OCI-LY7 (cell line): ENCODE measurements around the gene FCGBP. TPM values are rescaled to one million over a fixed set of nuclear protein-coding genes. Genes with fewer than 3 reads are reported as not detected.

Source experiments
- BruUV-seq: library from RNA; stranded (reverse); fragments of 400-500 nt; replicated peaks from 2 replicates; lab custom pipeline; 2021; lab: Mats Ljungman, UMichigan
- CTCF ChIA-PET: fragments of 300-600 bp; sonication (Branson Sonifier 250); formaldehyde crosslinking; loops from one replicate; lab custom pipeline; 2022; ENCODE audit warnings: antibody characterized with exemption; ENCODE audit not compliant: unreplicated experiment; lab: Charles Lee
- POLR2A ChIA-PET: fragments of 300-600 bp; sonication (Branson Sonifier 250); formaldehyde crosslinking; loops from one replicate; lab custom pipeline; 2022; ENCODE audit warnings: antibody characterized with exemption; lab: Charles Lee
- DNase-seq: peaks from one replicate; pipeline ENCODE4 v3.0.0-alpha.2; 2015; ENCODE audit warnings: low spot score
- H2AFZ ChIP-seq: fragments of 200-600 bp; sonication (generic), shearing (Covaris generic); 2 replicates; pipeline ENCODE4 v1.6.1; 2014; ENCODE audit warnings: mild to moderate bottlenecking, antibody characterized with exemption, low read length, moderate library complexity
- H3K27ac ChIP-seq: fragments of 200-600 bp; sonication (generic); 2 replicates; pipeline ENCODE4 v1.5.1; 2014; ENCODE audit warnings: mixed run types, low read depth, mild to moderate bottlenecking, moderate library complexity, low read length, inconsistent platforms; ENCODE audit not compliant: poor library complexity, severe bottlenecking
- H3K36me3 ChIP-seq: fragments of 200-600 bp; sonication (generic); 2 replicates; pipeline ENCODE4 v1.6.1; 2014; ENCODE audit warnings: mild to moderate bottlenecking, antibody characterized with exemption, low read length, moderate library complexity, mixed read lengths; ENCODE audit not compliant: insufficient read depth
- H3K4me1 ChIP-seq: fragments of 200-600 bp; sonication (generic); 2 replicates; pipeline ENCODE4 v1.5.1; 2014; ENCODE audit warnings: mild to moderate bottlenecking, low read length; ENCODE audit not compliant: insufficient read depth, poor library complexity, severe bottlenecking
- H3K4me2 ChIP-seq: fragments of 200-600 bp; sonication (generic); 2 replicates; pipeline ENCODE4 v1.6.1; 2014; ENCODE audit warnings: mild to moderate bottlenecking, low read length
- H3K4me3 ChIP-seq: fragments of 200-600 bp; sonication (generic); 2 replicates; pipeline ENCODE4 v1.5.1; 2014; ENCODE audit warnings: mild to moderate bottlenecking, low read depth, low read length; ENCODE audit not compliant: poor library complexity, severe bottlenecking
- H3K79me2 ChIP-seq: fragments of 200-600 bp; sonication (generic); 2 replicates; pipeline ENCODE4 v1.6.1; 2016; ENCODE audit warnings: low read depth, mild to moderate bottlenecking, low read length, moderate library complexity, mixed read lengths; ENCODE audit not compliant: insufficient read depth
- H3K9me2 ChIP-seq: fragments of 200-600 bp; sonication (generic); 2 replicates; pipeline ENCODE4 v1.6.1; 2016; ENCODE audit warnings: mild to moderate bottlenecking, low read length, mixed read lengths; ENCODE audit not compliant: insufficient read depth
- H3K9me3 ChIP-seq: fragments of 200-600 bp; sonication (generic); 2 replicates; pipeline ENCODE4 v1.6.1; 2014; ENCODE audit warnings: mild to moderate bottlenecking, mixed run types, low read length, mixed read lengths
- H4K20me1 ChIP-seq: fragments of 200-600 bp; sonication (generic); 2 replicates; pipeline ENCODE4 v1.6.1; 2014; ENCODE audit warnings: mild to moderate bottlenecking, antibody characterized with exemption, low read length, moderate library complexity, mixed read lengths; ENCODE audit not compliant: insufficient read depth
- CTCF ChIP-seq: fragments of 200-600 bp; sonication (generic); conservative IDR thresholded peaks from 2 replicates; pipeline ENCODE4 v1.5.1; 2014; ENCODE audit warnings: mild to moderate bottlenecking, antibody characterized with exemption, low read length, moderate library complexity, mixed read lengths
- EZH2phosphoT487 ChIP-seq: fragments of 200-600 bp; sonication (generic); IDR thresholded peaks from 2 replicates; pipeline ENCODE4 v1.6.1; 2018; ENCODE audit warnings: low read depth, borderline replicate concordance, mild to moderate bottlenecking, mixed run types, antibody characterized with exemption, low read length, moderate library complexity, mixed read lengths
- intact Hi-C: fragments of 100-400 bp; cut with micrococcal nuclease; formaldehyde crosslinking; loops from one replicate; pipeline ENCODE4 v1.10.0; 2022; ENCODE audit not compliant: unreplicated experiment
- total RNA-seq, 2 experiments: library from RNA; depleted of rRNA in 1 of 2; stranded (reverse); fragments of >200 nt in 1 of 2; shearing (Covaris generic) in 1 of 2; gene quantifications; 2 replicates each; pipeline ENCODE4 v1.2.3, GENCODE V29; 2014 to 2022

The FCGBP gene
- total RNA-seq, 2 experiments from 2014 or later, result 0.41 to 1.7 TPM

- ChIA-PET POLR2A (interaction anchor here (1.0 kb wide), 1 partner anchor 17 kb away, joined by 4 read pairs; no protein-coding TSS in a partner anchor), CTCF (no interaction called here)
- no peaks in the 10 kb centered on the region for H4K20me1 ChIP-seq
- H3K27ac ChIP-seq, result no peak overlapping the region
- BruUV-seq, result no TSS peak
- DNase-seq, result no peak
- H3K9me2 ChIP-seq, result no peaks in the 10 kb centered on the region
- TF ChIP-seq CTCF (no peak), EZH2phosphoT487 (no peak)
- H3K9me3 ChIP-seq, result peaks cover 20% of the 10 kb centered on the region; the same call in 1 of the 2 replicates
- peaks cover 32% of the 10 kb centered on the region for H3K4me1 ChIP-seq
- H3K36me3 ChIP-seq, result no peaks in the 10 kb centered on the region; the same call in 1 of the 2 replicates
- H3K4me2 ChIP-seq, result no peak overlapping the region
- intact Hi-C loops, result no loop called here
- no peak overlapping the region for H3K4me3 ChIP-seq
- H2AFZ ChIP-seq, result no peak overlapping the region
- no peaks in the 10 kb centered on the region for H3K79me2 ChIP-seq
These were observed 2.8 kb upstream of the FCGBP start for GRCh38 chr19:39937094-39937720.

DNA sequence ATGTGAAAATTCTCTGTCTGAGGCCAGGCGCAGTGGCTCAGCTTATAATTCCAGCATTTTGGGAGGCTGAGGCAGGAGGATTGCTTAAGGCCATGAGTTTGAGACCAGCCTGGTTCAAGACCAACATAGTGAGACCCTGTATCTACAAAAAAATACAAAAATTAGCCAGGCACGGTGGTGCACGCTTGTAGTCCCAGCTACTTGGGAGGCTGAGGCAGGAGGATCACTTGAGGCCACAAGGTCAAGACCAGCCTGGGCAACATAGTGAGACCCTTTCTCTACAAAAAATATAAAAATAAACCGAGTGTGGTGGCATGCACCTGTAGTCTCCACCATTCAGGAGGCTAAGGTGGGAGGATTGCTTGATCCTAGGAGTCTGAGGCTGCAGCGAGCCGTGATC lies 2.2 kb upstream of the FCGBP start:
- CTCF ChIA-PET, result interaction anchor here (0.7 kb wide), 1 partner anchor 580 kb away, joined by 3 read pairs; no protein-coding TSS in a partner anchor
- TF ChIP-seq CTCF (no peak), EZH2phosphoT487 (no peak)
- no peak overlapping the region for H2AFZ ChIP-seq
- BruUV-seq, result no TSS peak
- no peaks in the 10 kb centered on the region for H3K79me2 ChIP-seq
- H3K27ac ChIP-seq, result no peak overlapping the region
- peaks cover 27% of the 10 kb centered on the region for H3K4me1 ChIP-seq
- intact Hi-C loops, result no loop called here
- H3K36me3 ChIP-seq, result no peaks in the 10 kb centered on the region; the same call in 1 of the 2 replicates
- no peak overlapping the region for H3K4me3 ChIP-seq
- DNase-seq, result no peak
- no peaks in the 10 kb centered on the region for H4K20me1 ChIP-seq
- H3K4me2 ChIP-seq, result no peak overlapping the region
- POLR2A ChIA-PET, result no interaction called here
- H3K9me2 ChIP-seq, result no peaks in the 10 kb centered on the region
- H3K9me3 ChIP-seq, result peaks cover 20% of the 10 kb centered on the region; the same call in 1 of the 2 replicates

DNA sequence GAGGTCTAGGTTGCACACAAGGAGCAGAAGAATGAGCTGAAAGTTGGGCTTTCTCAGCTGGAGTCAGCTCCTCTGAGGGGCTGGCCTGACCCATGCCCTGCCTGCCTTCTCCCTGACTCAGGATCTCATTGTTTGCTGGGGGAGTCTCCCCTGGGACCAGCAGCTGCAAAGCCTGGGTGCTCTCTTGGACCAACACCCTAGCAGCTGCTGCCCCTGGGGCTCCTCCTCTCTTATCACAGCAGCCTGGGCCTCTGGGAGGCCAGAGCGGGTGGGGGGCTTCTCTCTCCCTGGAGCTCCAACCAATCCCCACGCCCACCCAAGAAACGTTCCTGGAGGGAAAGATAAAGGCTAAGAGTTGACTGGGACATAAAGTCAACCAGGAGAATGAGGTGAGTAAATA lies 1.6 kb upstream of the FCGBP start:
- BruUV-seq, result no TSS peak
- H3K27ac ChIP-seq, result no peak overlapping the region
- H3K4me1 ChIP-seq, result peaks cover 21% of the 10 kb centered on the region
- no peaks in the 10 kb centered on the region; the same call in 1 of the 2 replicates for H3K36me3 ChIP-seq
- POLR2A ChIA-PET, result no interaction called here
- H2AFZ ChIP-seq, result no peak overlapping the region
- H3K4me2 ChIP-seq, result no peak overlapping the region
- no peak for TF ChIP-seq EZH2phosphoT487
- no peak for TF ChIP-seq CTCF
- intact Hi-C loops, result no loop called here
- H3K9me3 ChIP-seq, result peaks cover 20% of the 10 kb centered on the region; the same call in 1 of the 2 replicates
- H3K79me2 ChIP-seq, result no peaks in the 10 kb centered on the region
- H3K4me3 ChIP-seq, result no peak overlapping the region
- CTCF ChIA-PET, result interaction anchor here (0.7 kb wide), 1 partner anchor 580 kb away, joined by 3 read pairs; no protein-coding TSS in a partner anchor
- H3K9me2 ChIP-seq, result no peaks in the 10 kb centered on the region
- H4K20me1 ChIP-seq, result no peaks in the 10 kb centered on the region
- no peak for DNase-seq
